CD4-positive, alpha-beta T cell treated with Interferon alpha-2 for 1 hour (primary cell): Measurements from ENCODE around the gene COL25A1.

ENCODE experiments used
- DNase-seq, 2 donors: peaks; one replicate each; pipeline ENCODE4 v3.0.0-alpha.2; 2020 to 2022

The COL25A1 gene

DNA sequence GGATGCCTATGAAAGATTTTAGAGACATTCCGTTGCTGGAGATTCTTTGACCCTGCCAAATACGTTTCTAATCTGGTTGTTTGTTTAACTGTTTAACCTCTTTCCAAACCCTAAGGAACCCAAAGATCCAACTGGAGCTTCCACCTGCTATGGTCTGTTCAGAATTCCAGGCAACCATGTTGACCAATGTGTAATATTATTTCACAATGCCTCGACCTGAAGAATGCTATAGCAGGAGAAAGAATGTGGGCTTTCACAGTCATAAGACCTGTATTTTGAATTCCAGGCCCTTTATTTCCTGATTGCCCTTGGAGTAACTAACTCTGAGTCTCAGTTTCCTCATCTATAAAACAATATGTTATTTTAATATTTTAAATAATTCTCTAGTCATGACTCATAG lies 90.8 kb downstream of the COL25A1 start:
- DNase-seq: no peak

DNA sequence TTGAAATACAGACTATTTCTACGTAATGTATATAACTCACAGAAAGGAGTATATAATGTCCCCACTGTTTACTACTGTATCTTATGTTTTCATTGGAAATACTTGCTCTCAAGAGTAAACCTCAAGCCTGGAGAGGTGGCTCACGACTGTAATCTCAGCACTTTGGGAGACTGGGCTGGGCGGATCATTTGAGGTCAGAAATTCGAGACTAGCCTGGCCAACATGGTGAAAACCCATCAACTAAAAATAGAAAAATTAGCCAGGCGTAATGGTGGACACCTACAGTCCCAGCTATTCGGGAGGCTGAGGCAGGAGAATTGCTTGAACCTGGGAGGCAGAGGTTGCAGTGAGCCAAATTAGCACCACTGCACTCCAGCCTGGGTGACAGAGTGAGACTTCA lies 92.8 kb downstream of the COL25A1 start:
- DNase-seq: no peak

GRCh38 chr4:109207898-109208297 lies 94.6 kb downstream of the COL25A1 start:
- no peak for DNase-seq

- DNase-seq: no peak
Observed at GRCh38 chr4:109207061-109207460, 95.4 kb downstream of the COL25A1 start.

- DNase-seq: no peak
Observed at GRCh38 chr4:109206620-109207019, 95.8 kb downstream of the COL25A1 start.

DNA sequence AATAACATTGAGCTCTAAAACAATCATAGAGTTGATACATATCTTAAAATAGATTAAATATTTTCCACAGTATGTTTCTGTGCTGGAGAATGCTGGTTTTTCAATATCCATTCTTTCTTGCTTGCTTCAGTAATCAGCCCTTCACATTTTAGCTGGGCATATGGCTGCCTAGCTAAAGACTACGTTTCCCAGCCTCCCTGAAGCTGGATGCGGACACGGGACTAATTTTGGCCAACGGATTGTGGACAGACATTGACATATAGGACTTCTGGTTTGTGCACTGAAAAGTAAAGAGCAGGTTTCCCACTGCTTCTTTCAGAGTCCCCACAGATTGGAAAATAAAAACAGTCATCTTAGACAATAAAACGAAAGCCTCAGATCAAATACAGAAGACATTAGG lies 97.3 kb downstream of the COL25A1 start:
- DNase-seq: no peak

DNA sequence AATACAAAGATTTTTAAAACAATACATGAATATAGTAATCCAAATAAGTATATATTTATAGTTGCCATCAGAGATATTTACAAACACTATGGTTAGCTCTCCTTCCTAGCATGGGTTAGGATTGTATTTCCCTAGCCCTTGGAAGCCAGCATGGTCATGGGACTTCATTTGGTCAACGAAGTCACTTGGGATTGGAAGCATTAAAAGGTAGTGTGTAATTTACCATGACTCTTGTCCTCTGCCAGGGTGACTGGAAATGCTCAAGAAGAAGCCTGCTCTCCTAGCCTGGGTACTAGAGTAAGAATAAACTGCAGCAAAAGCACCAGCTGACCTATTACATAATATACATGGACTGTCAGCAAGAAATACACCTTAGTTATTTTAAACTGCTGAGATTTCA lies 102.9 kb downstream of the COL25A1 start:
- DNase-seq: no peak

DNA sequence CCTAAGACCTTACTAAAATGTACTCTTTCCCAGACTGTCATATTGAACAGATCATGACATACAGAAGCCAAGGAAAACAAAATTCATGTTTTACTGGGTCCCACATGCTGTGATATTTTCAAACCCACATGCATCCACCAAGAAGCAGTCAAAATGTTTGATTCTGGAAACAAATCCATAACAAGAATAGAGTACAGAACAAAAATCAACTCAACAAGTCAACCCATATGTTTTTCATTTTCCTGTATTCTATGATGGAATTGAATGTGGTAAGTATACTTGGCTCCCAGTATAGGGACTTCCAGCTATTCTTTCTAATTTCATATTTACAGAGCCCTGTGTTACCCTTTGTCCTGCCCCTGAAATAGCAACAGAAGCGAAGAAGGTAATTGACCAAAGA lies 106.8 kb downstream of the COL25A1 start:
- no peak for DNase-seq

DNA sequence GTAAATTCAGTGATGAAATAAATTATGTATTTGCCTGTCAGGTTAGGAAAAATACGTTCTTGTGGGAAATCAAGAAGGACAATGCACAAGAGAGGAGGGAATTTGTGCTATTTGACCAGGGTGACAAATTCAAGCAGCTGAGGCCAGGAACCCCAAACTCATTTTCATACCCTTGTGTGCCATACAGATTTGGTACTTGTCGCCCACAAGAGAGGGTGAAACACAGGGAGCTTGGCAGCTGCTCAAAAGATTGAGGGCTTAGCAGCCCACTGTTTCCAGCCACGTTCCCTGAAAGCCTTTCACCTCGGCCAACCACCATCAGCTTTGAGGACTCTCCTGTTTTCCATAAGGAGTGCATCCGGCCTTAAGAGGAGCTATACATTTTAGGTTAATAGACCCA lies 111.2 kb downstream of the COL25A1 start:
- DNase-seq: no peak

- DNase-seq: no peak
Observed at GRCh38 chr4:109186458-109186945, 116.0 kb downstream of the COL25A1 start.

DNA sequence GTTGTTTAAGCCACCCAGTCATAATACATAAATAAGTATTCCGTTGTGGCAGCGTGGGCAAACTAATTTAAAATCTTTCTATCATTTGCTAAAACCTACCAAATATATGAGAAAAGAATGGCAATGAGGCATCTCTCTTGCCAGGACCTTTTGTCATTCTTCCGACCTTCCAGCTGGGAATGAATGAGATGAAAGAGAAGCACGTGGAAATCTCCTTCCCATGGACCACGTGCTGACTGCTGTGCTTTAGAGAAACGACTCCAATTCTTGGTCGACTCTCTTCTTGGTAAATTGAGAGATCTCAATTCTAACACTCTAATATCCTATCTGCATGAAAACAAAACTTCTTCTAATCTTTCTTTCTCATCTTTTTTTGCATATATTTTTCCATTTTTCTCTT lies 116.5 kb downstream of the COL25A1 start:
- DNase-seq: no peak

DNA sequence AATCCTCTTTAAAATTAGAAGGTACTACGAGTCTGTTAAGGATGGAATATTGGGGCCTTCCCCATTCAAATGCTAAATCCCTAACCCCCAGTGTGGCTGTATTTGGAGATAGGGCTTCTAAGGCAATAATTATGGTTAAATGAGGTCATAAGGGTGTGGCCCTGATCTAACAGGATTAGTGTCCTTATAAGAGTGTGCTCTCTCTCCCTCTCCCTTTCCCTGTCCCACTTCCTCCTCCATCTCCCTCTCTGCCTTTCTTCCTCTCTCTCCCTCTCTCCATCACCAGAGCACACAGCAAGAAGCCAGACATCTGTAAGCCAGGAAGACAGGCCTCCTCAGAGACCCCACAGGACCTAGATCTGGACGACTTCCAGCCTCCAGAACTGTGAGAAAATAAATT lies 116.9 kb downstream of the COL25A1 start:
- no peak for DNase-seq

DNA sequence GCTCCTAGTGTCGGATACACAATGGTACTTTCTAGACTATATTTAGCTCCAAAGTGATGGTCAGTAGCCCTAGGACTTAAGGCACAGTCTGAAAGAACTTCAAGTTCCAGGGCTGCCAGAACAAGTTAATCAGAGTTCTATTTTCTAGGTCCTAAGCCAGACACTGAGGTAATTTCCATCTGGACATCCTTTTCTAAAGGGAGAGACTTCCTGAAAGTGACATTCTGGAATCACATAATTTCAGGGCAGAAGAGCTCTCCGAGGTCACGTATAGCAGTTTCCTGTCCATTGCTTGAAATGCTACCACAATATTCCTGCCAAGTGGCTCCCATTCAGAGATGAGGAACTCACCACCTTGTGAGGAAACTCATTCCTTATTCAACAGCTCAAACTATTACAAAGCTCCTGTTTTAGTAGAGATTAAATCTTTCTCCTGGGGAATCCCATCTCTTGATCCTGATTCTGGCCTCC lies 117.9 kb downstream of the COL25A1 start:
- no peak for DNase-seq

- DNase-seq: no peak
Observed at GRCh38 chr4:109183931-109184490, 118.4 kb downstream of the COL25A1 start.

GRCh38 chr4:109182696-109183095 lies 119.8 kb downstream of the COL25A1 start:
- DNase-seq: no peak

DNA sequence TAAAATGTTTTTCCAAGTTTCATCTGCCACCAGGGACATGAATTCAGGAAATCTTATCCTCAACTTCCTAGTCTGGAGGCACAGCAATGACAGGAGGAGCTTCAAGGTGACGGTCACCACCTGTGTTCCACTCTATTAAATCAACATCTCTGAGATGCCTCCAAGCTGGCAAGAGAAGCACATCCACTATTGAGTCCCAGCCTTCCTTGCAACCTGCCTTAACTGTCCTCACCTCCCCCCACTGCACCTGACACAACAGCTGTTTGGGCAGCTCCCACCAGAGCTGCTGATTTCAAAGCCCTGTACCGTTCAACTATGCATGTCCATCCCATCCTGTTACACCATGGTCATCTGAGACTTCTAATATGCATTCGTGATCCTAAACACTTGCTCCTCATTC lies 123.4 kb downstream of the COL25A1 start:
- no peak for DNase-seq

- DNase-seq: no peak
Observed at GRCh38 chr4:109177096-109177810, 125.2 kb downstream of the COL25A1 start.

GRCh38 chr4:109174224-109174953 lies 128.1 kb downstream of the COL25A1 start:
- no peak for DNase-seq

GRCh38 chr4:109172301-109172700 lies 130.2 kb downstream of the COL25A1 start:
- no peak for DNase-seq

DNA sequence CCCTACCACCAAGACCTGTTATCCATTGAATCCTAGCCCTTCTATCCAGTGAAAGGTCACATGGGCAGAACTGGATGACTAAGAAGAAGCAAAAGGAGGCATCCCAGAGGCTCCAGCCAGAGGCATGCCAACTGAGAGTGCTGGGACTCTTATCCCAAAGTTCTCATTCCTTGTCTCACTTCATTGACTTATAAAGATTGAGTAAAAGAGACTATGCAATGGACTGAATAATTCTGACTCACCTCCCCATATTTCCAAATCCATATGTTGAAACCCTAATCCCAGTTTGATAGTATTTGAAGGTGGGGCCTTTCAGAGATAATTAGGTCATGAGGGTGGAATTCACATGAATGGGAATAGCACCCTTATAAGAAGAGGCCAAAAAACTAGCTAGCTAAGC lies 131.4 kb downstream of the COL25A1 start:
- DNase-seq: no peak

- no peak for DNase-seq
Observed at GRCh38 chr4:109169170-109169569, 133.3 kb downstream of the COL25A1 start.

DNA sequence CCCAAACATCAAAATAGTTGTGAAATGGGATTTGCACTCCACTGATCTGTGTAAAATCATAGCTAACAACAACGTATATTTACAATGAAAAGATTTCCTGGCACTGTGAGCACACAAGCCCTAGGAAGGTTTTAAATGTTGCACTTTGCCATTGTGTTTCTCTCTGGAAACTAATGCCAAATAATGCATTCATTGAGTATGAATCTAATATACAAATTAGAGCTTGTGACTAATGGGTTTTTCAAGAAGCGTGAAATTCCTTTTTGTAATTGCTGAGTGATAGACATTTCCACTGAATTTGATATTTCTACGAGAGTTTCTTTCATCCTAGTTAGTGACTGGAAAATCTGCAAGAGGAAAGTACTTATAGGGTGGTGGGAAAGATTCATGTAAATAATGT lies 135.9 kb downstream of the COL25A1 start:
- DNase-seq: no peak

DNA sequence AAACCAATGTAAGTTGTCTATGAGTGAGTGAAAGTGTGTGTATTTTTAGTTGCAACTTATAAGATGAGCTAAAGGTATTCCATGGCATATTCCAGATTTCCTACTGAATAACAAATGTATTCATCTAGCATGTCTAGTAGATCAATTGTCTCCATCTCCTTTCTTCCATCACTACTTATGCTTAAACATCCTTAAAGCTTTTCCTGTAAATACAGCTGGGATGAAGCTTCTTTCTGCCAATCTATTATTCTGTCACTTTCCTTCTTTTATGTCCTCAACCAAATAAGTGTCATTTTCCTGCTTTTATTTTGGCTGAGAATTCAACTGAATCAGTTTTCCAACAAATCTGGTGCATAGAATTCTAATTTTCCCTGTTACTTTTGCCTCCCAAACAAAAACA lies 136.3 kb downstream of the COL25A1 start:
- no peak for DNase-seq

GRCh38 chr4:109164011-109164410 lies 138.4 kb downstream of the COL25A1 start:
- DNase-seq: no peak
